Caco-2 (cell line): ENCODE results near the gene DTX3. TPM values are rescaled to one million over a fixed set of nuclear protein-coding genes. Genes with fewer than 3 reads are reported as not detected.
A peak's percentile ranks its signal among the peaks of the same experiment; 100 is the strongest.

Experiments
- BruUV-seq: library from RNA; stranded (reverse); fragments of 400-500 nt; replicated peaks from 2 replicates; lab custom pipeline; 2021; lab: Mats Ljungman, UMichigan
- CTCF ChIA-PET: fragments of 300-600 bp; sonication (Branson Sonifier 250); formaldehyde crosslinking; loops from one replicate; lab custom pipeline; 2022; ENCODE audit warnings: antibody characterized with exemption; lab: Charles Lee
- POLR2A ChIA-PET: fragments of 300-600 bp; sonication (Branson Sonifier 250); formaldehyde crosslinking; loops from one replicate; lab custom pipeline; 2022; ENCODE audit warnings: antibody characterized with exemption; lab: Charles Lee
- DNase-seq, 2 experiments: peaks; one replicate each; pipeline versions ENCODE4 v3.0.0 to v3.0.0-alpha.2; 2020 to 2022
- H3K27me3 ChIP-seq: replicated peaks from 2 replicates; pipeline ENCODE4 v1.6.0; 2011; ENCODE audit warnings: low read length; ENCODE audit not compliant: control insufficient read depth, insufficient read depth
- H3K36me3 ChIP-seq: 2 replicates; pipeline ENCODE4 v1.5.1; 2011; ENCODE audit warnings: low read length; ENCODE audit not compliant: control insufficient read depth, insufficient read depth
- H3K4me1 ChIP-seq: fragments of 250-450 bp; sonication (Bioruptor Pico); 2 replicates; pipeline ENCODE4 v1.5.1; 2020; ENCODE audit warnings: mild to moderate bottlenecking
- H3K4me3 ChIP-seq: 2 replicates; pipeline ENCODE4 v1.5.1; 2011; ENCODE audit warnings: low read depth, mild to moderate bottlenecking, control low read depth, low read length
- H3K9me3 ChIP-seq: fragments of 250-450 bp; sonication (Bioruptor Pico); 2 replicates; pipeline ENCODE4 v1.5.1; 2020; ENCODE audit warnings: mild to moderate bottlenecking, moderate library complexity
- H3K27ac Mint-ChIP-seq: one replicate; pipeline ENCODE4 v1.8.0; 2022; ENCODE audit warnings: mixed read lengths; ENCODE audit not compliant: unreplicated experiment
- H3K27me3 Mint-ChIP-seq: one replicate; pipeline ENCODE4 v1.8.0; 2022; ENCODE audit warnings: mixed read lengths; ENCODE audit not compliant: insufficient read depth, unreplicated experiment
- H3K36me3 Mint-ChIP-seq: one replicate; pipeline ENCODE4 v1.8.0; 2022; ENCODE audit warnings: mild to moderate bottlenecking, mixed read lengths; ENCODE audit not compliant: insufficient read depth, unreplicated experiment
- H3K4me1 Mint-ChIP-seq: one replicate; pipeline ENCODE4 v1.8.0; 2022; ENCODE audit warnings: low read depth, mixed read lengths; ENCODE audit not compliant: unreplicated experiment
- H3K4me3 Mint-ChIP-seq: one replicate; pipeline ENCODE4 v1.8.0; 2022; ENCODE audit warnings: mild to moderate bottlenecking, moderate library complexity, mixed read lengths; ENCODE audit not compliant: unreplicated experiment
- H3K9me3 Mint-ChIP-seq: one replicate; pipeline ENCODE4 v1.8.0; 2022; ENCODE audit warnings: mixed read lengths; ENCODE audit not compliant: unreplicated experiment
- CTCF ChIP-seq, 2 experiments: fragments of 200-600 bp in 1 of 2; IDR thresholded peaks; 1 replicate in 1 of 2; 2 replicates in 1 of 2; pipeline versions ENCODE4 v1.5.1 to v1.8.0; 2011 to 2022; ENCODE audit warnings: antibody characterized with exemption in 1 of 2, control low read depth in 1 of 2, inconsistent platforms in 1 of 2, low read depth in 1 of 2, low read length in 1 of 2, mild to moderate bottlenecking in 1 of 2, moderate library complexity in 1 of 2; ENCODE audit not compliant: insufficient read depth in 1 of 2, severe bottlenecking in 1 of 2, unreplicated experiment in 1 of 2
- intact Hi-C: fragments of 100-400 bp; cut with micrococcal nuclease; formaldehyde crosslinking; loops from one replicate; pipeline ENCODE4 v1.10.0; 2022; ENCODE audit not compliant: unreplicated experiment
- total RNA-seq: library from RNA; stranded (reverse); gene quantifications from 2 replicates; pipeline ENCODE4 v1.2.3, GENCODE V29; 2022

DTX3 gene
- total RNA-seq, 1 experiment from 2014 or later, result 20.4 TPM

- Histone ChIP-seq H3K9me3 (no peaks in the 10 kb centered on the region), H3K4me1 (peaks cover 17% of the 10 kb centered on the region), H3K36me3 (no peaks in the 10 kb centered on the region), H3K27me3 (no peaks in the 10 kb centered on the region), H3K4me3 (no peak overlapping the region)
- H3K27me3 Mint-ChIP-seq, result no peaks in the 10 kb centered on the region
- peaks cover 8% of the 10 kb centered on the region for H3K4me1 Mint-ChIP-seq
- H3K4me3 Mint-ChIP-seq, result no peak overlapping the region
- no TSS peak for BruUV-seq
- TF ChIP-seq CTCF (IDR thresholded peaks at IDR 0.05; ENCODE audit: insufficient read depth in 1 of 2, low read depth in 1 of 2, low read length in 1 of 2, severe bottlenecking in 1 of 2, unreplicated experiment in 1 of 2), result no peak
- peaks cover 7% of the 10 kb centered on the region for H3K36me3 Mint-ChIP-seq
- ChIA-PET POLR2A (no interaction called here), CTCF (no interaction called here)
- intact Hi-C loops, result no loop called here
- peak in 1 of 2 experiments; percentile 14 for DNase-seq
- no peaks in the 10 kb centered on the region for H3K9me3 Mint-ChIP-seq
- H3K27ac Mint-ChIP-seq, result no peak overlapping the region
Observed at GRCh38 chr12:57576613-57577160, 27.9 kb upstream of the DTX3 start.

GRCh38 chr12:57577981-57578758, 26.5 kb upstream of the DTX3 start:
- no peak for TF ChIP-seq CTCF (IDR thresholded peaks at IDR 0.05; ENCODE audit: insufficient read depth in 1 of 2, low read depth in 1 of 2, low read length in 1 of 2, severe bottlenecking in 1 of 2, unreplicated experiment in 1 of 2)
- POLR2A ChIA-PET, result no interaction called here
- no peaks in the 10 kb centered on the region for H3K36me3 ChIP-seq
- H3K9me3 ChIP-seq, result no peaks in the 10 kb centered on the region
- peak in 1 of 2 experiments; percentile 9 for DNase-seq
- peaks cover 17% of the 10 kb centered on the region for H3K4me1 ChIP-seq
- Mint-ChIP-seq H3K27ac (no peak overlapping the region), H3K36me3 (no peaks in the 10 kb centered on the region), H3K4me1 (peaks cover 11% of the 10 kb centered on the region), H3K27me3 (no peaks in the 10 kb centered on the region), H3K4me3 (no peak overlapping the region), H3K9me3 (no peaks in the 10 kb centered on the region)
- H3K27me3 ChIP-seq, result no peaks in the 10 kb centered on the region
- H3K4me3 ChIP-seq, result no peak overlapping the region
- no TSS peak for BruUV-seq
- intact Hi-C loops, result no loop called here
- CTCF ChIA-PET, result no interaction called here

DNA sequence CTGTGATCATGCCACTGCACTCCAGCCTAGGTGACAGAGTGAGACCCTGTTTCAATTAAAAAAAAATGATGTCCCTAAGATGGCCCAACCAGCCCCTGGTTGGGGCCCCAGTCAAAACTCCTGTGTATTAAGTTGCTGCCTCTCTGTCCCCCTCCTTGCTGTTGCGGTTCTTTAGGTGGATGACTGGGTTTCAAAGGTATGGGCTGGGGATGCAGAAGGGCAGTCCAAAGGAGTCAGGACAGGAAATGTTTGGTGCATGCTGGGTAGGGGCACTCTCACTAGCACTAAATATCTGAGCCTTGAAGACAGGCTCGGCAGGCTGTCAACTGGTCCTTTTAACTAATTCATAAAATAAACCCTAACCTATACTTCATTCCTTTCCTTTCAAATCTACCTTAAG, 25.6 kb upstream of the DTX3 start:
- no peak overlapping the region for H3K4me3 Mint-ChIP-seq
- ChIA-PET POLR2A (no interaction called here), CTCF (no interaction called here)
- no peak for TF ChIP-seq CTCF (IDR thresholded peaks at IDR 0.05; ENCODE audit: insufficient read depth in 1 of 2, low read depth in 1 of 2, low read length in 1 of 2, severe bottlenecking in 1 of 2, unreplicated experiment in 1 of 2)
- no peaks in the 10 kb centered on the region for H3K9me3 ChIP-seq
- H3K36me3 ChIP-seq, result no peaks in the 10 kb centered on the region
- intact Hi-C loops, result no loop called here
- H3K27ac Mint-ChIP-seq, result no peak overlapping the region
- no peaks in the 10 kb centered on the region for H3K27me3 ChIP-seq
- H3K4me3 ChIP-seq, result no peak overlapping the region
- peaks cover 17% of the 10 kb centered on the region for H3K4me1 ChIP-seq
- no peaks in the 10 kb centered on the region for H3K27me3 Mint-ChIP-seq
- no peaks in the 10 kb centered on the region for H3K36me3 Mint-ChIP-seq
- BruUV-seq, result no TSS peak
- peak in 1 of 2 experiments; percentile 10 for DNase-seq
- H3K4me1 Mint-ChIP-seq, result peaks cover 16% of the 10 kb centered on the region
- H3K9me3 Mint-ChIP-seq, result no peaks in the 10 kb centered on the region
